ENCODE results near the gene AGBL4. TPM values are rescaled to one million over a fixed set of nuclear protein-coding genes. Genes with fewer than 3 reads are reported as not detected.
A peak's percentile ranks its signal among the peaks of the same experiment; 100 is the strongest.

Gene AGBL4
- total and polyA plus RNA-seq, 2 of the 13 experiments (the other 11 are each of a cell fraction or from before 2014, with no cell fraction given), result not detected

- TF ChIP-seq GATAD1 (CRISPR knock-in tag; IDR thresholded peaks at IDR 0.05), result no peak
- TF ChIP-seq HMG20A (CRISPR knock-in tag; IDR thresholded peaks at IDR 0.05; ENCODE audit: borderline replicate concordance), result 0 out of 2 replicates have a peak, but pooled peaks have one; percentile 23
- TF ChIP-seq PHF21A (CRISPR knock-in tag; IDR thresholded peaks at IDR 0.05), result peak; percentile 59; the same call in 1 of the 2 replicates
- TF ChIP-seq SOX6 (IDR thresholded peaks at IDR 0.05), result no peak
- TF ChIP-seq SOX6 (CRISPR knock-in tag; IDR thresholded peaks at IDR 0.05), result peak; percentile 44; the same call in 1 of the 2 replicates
- peak; percentile 39; the same call in 1 of the 2 replicates for TF ChIP-seq ZNF788 (CRISPR knock-in tag; IDR thresholded peaks at IDR 0.05; ENCODE audit: borderline replicate concordance)
- TF ChIP-seq ZNF562 (CRISPR knock-in tag; IDR thresholded peaks at IDR 0.05; ENCODE audit: borderline replicate concordance), result no peak
- TF ChIP-seq ZSCAN31 (CRISPR knock-in tag; IDR thresholded peaks at IDR 0.05; ENCODE audit: low read depth), result 0 out of 2 replicates have a peak, but pooled peaks have one; percentile 36
- peak; percentile 62 for TF ChIP-seq HNF4A (CRISPR knock-in tag; IDR thresholded peaks at IDR 0.05)
- TF ChIP-seq EP300 (IDR thresholded peaks at IDR 0.05; ENCODE audit: low read depth in 2 of 2, low read length in 2 of 2), result peak in 1 of 2 experiments; percentile 62; a peak in 1 of 4 replicates
- no peak for TF ChIP-seq EP300 (CRISPR knock-in tag; IDR thresholded peaks at IDR 0.05; ENCODE audit: borderline replicate concordance)
- TF ChIP-seq FOXO1 (CRISPR knock-in tag; IDR thresholded peaks at IDR 0.05), result no peak; the same call in 1 of the 2 replicates
- peak; percentile 15 for TF ChIP-seq XRCC5 (optimal IDR thresholded peaks at IDR 0.05; ENCODE audit: low read length)
- TF ChIP-seq NR2F6 (IDR thresholded peaks at IDR 0.05), result peak; percentile 32
- no peak for TF ChIP-seq NR2F6 (CRISPR knock-in tag; IDR thresholded peaks at IDR 0.05)
- TF ChIP-seq MAFF (IDR thresholded peaks at IDR 0.05; ENCODE audit: low read depth, low read length), result peak; percentile 94
These were observed 1529.6 kb downstream of the AGBL4 start (continued) for GRCh38 chr1:48493970-48494769.

- H3K79me2 ChIP-seq (ENCODE audit: insufficient read depth, low read length), result no peaks in the 10 kb centered on the region
- WGBS (ENCODE audit: low lambda C conversion rate), result 65% methylated on average over 5 of the region's 5 CpGs
- no peak overlapping the region for H3K4me2 ChIP-seq (ENCODE audit: low read depth, low read length)
- no peak overlapping the region for H3K4me3 ChIP-seq (replicated peaks in 1 of 3; ENCODE audit: insufficient read depth in 1 of 3, low read depth in 2 of 3, low read length in 3 of 3)
- no peaks in the 10 kb centered on the region for H3K36me3 ChIP-seq (replicated peaks in 1 of 2; ENCODE audit: control insufficient read depth in 1 of 2, insufficient read depth in 2 of 2, low read length in 2 of 2)
- H3K27me3 ChIP-seq (ENCODE audit: control insufficient read depth in 1 of 2, insufficient read depth in 2 of 2, low read length in 2 of 2), result no peaks in the 10 kb centered on the region
- CTCF ChIA-PET (ENCODE audit: low intra/inter-chr PET ratio, low total read pairs), result no interaction called here
- H3K27ac ChIP-seq (ENCODE audit: extremely low read length, insufficient read depth, low read length), result no peak overlapping the region
- H4K20me1 ChIP-seq (ENCODE audit: insufficient read depth, low read length), result no peaks in the 10 kb centered on the region
- no TSS peak for BruUV-seq (replicated peaks)
- intact Hi-C loops (cut with micrococcal nuclease; ENCODE audit: unreplicated experiment) (no loop called here), in situ Hi-C loops (cut with HindIII; ENCODE audit: extremely low pct_ligation_motif_present, low pct_unique_long_range_greater_than_20kb) (no loop called here)
- H3K4me1 ChIP-seq (ENCODE audit: insufficient read depth, low read length), result peaks cover 28% of the 10 kb centered on the region
- ATAC-seq (no peak), FAIRE-seq (no peak), DNase-seq (ENCODE audit: low spot score) (no peak)
- TF ChIP-seq ZNF557 (CRISPR knock-in tag; IDR thresholded peaks at IDR 0.05) (no peak), XRCC5 (optimal IDR thresholded peaks at IDR 0.05; ENCODE audit: low read length) (no peak), TFDP2 (CRISPR knock-in tag; IDR thresholded peaks at IDR 0.05) (no peak), YEATS2 (CRISPR knock-in tag; IDR thresholded peaks at IDR 0.05; ENCODE audit: borderline replicate concordance) (no peak), ELF3 (CRISPR knock-in tag; IDR thresholded peaks at IDR 0.05) (no peak), CBFB (CRISPR knock-in tag; IDR thresholded peaks at IDR 0.05) (no peak), ZNF550 (CRISPR knock-in tag; IDR thresholded peaks at IDR 0.05; ENCODE audit: borderline replicate concordance) (no peak)
- H2AFZ ChIP-seq (ENCODE audit: low read length), result no peak overlapping the region
- no peaks in the 10 kb centered on the region for H3K9me3 ChIP-seq (ENCODE audit: low read length)
- POLR2A ChIA-PET, result no interaction called here
- no peak overlapping the region for H3K9ac ChIP-seq (ENCODE audit: insufficient read depth, low read depth, low read length)
These were observed 1530.7 kb downstream of the AGBL4 start for GRCh38 chr1:48493041-48493440.
